Panc1 (cell line): Measurements from ENCODE around the gene FARS2. TPM values are rescaled to one million over a fixed set of nuclear protein-coding genes. Genes with fewer than 3 reads are reported as not detected.

ENCODE experiments used
- ATAC-seq: fragments of 200-7000 bp; cut with Tn5 transposase; 2 replicates; pipeline ENCODE4 v1.9.1; 2020; ENCODE audit warnings: mild to moderate bottlenecking, moderate library complexity
- BruUV-seq: library from RNA; stranded (reverse); fragments of 400-500 nt; replicated peaks from 2 replicates; lab custom pipeline; 2021; lab: Mats Ljungman, UMichigan
- CTCF ChIA-PET: fragments of 300-600 bp; sonication (Branson Sonifier 250); formaldehyde crosslinking; loops from one replicate; lab custom pipeline; 2022; ENCODE audit warnings: antibody characterized with exemption; lab: Charles Lee
- POLR2A ChIA-PET: fragments of 300-600 bp; sonication (Branson Sonifier 250); formaldehyde crosslinking; loops from one replicate; lab custom pipeline; 2022; ENCODE audit warnings: antibody characterized with exemption; lab: Charles Lee
- DNase-seq: peaks from one replicate; pipeline ENCODE4 v3.0.0-alpha.2; 2010; ENCODE audit warnings: low read depth, low spot score
- H3K27ac ChIP-seq: 2 replicates; pipeline ENCODE4 v1.5.1; 2011; ENCODE audit warnings: mild to moderate bottlenecking, low read length, inconsistent platforms
- H3K27me3 ChIP-seq: fragments of 200-500 bp; sonication (Bioruptor generic); 2 replicates; pipeline ENCODE4 v1.6.0; 2014; ENCODE audit warnings: low read length, inconsistent platforms; ENCODE audit not compliant: control insufficient read depth, insufficient read depth
- H3K36me3 ChIP-seq: fragments of 200-500 bp; sonication (Bioruptor generic); 2 replicates; pipeline ENCODE4 v1.5.1; 2014; ENCODE audit warnings: inconsistent platforms, mild to moderate bottlenecking, low read length, moderate library complexity; ENCODE audit not compliant: control insufficient read depth, insufficient read depth
- H3K4me1 ChIP-seq: 2 replicates; pipeline ENCODE4 v1.5.1; 2011; ENCODE audit warnings: inconsistent platforms, mild to moderate bottlenecking, low read length, moderate library complexity; ENCODE audit not compliant: control insufficient read depth, insufficient read depth
- H3K4me3 ChIP-seq, 2 experiments: 2 replicates each; pipeline ENCODE4 v1.5.1; 2011 to 2012; ENCODE audit warnings: low read depth in 2 of 2, low read length in 2 of 2, mild to moderate bottlenecking in 2 of 2, inconsistent platforms in 1 of 2, moderate library complexity in 1 of 2
- H3K9me3 ChIP-seq: fragments of 200-500 bp; sonication (Bioruptor generic); 2 replicates; pipeline ENCODE4 v1.5.1; 2014; ENCODE audit warnings: low read depth, mild to moderate bottlenecking, inconsistent platforms, low read length, moderate library complexity; ENCODE audit not compliant: control insufficient read depth, insufficient read depth
- CTCF ChIP-seq: fragments of 450-650 bp; IDR thresholded peaks from 2 replicates; pipeline ENCODE4 v1.5.1; 2017; ENCODE audit warnings: mild to moderate bottlenecking
- POLR2AphosphoS5 ChIP-seq: IDR thresholded peaks from 2 replicates; pipeline ENCODE4 v1.6.1; 2012; ENCODE audit warnings: mild to moderate bottlenecking, low read depth, low read length, moderate library complexity
- SIN3A ChIP-seq: IDR thresholded peaks from 2 replicates; pipeline ENCODE4 v1.6.1; 2012; ENCODE audit warnings: low read depth, mild to moderate bottlenecking, low read length, moderate library complexity, borderline replicate concordance; ENCODE audit not compliant: insufficient read depth
- TCF7L2 ChIP-seq: IDR thresholded peaks from 2 replicates; pipeline ENCODE4 v1.6.1; 2011; ENCODE audit warnings: mild to moderate bottlenecking, low read depth, low read length, inconsistent platforms
- in situ Hi-C: cut with HindIII; loops from 2 replicates; pipeline ENCODE4 v1.10.0; 2016; ENCODE audit warnings: low sequenced_read_pairs, low pct_unique_long_range_greater_than_20kb
- intact Hi-C: fragments of 100-400 bp; cut with micrococcal nuclease; formaldehyde crosslinking; loops from one replicate; pipeline ENCODE4 v1.10.0; 2022; ENCODE audit not compliant: unreplicated experiment
- total RNA-seq: library from RNA; stranded (reverse); gene quantifications from one replicate; pipeline ENCODE4 v1.2.1, GENCODE V29; 2021; ENCODE audit not compliant: unreplicated experiment
- TF ChIP-seq, protein P1 (sequence below), 2 experiments: IDR thresholded peaks; 2 replicates each; pipeline ENCODE4 v1.6.1; 2011 to 2012; ENCODE audit warnings: low read depth in 2 of 2, control low read depth in 1 of 2, low read length in 1 of 2, mild to moderate bottlenecking in 1 of 2, moderate library complexity in 1 of 2; ENCODE audit not compliant: insufficient read depth in 1 of 2

FARS2 gene
- total RNA-seq, 1 experiment from 2014 or later, result 12.8 TPM

- intact Hi-C loops, result no loop called here
- no TSS peak for BruUV-seq
- ChIA-PET CTCF (no interaction called here), POLR2A (no interaction called here)
- no peaks in the 10 kb centered on the region for H3K4me1 ChIP-seq
- DNase-seq, result no peak
- TF ChIP-seq POLR2AphosphoS5, result no peak
- H3K4me3 ChIP-seq, result no peak overlapping the region
- in situ Hi-C loops, result no loop called here
- H3K27me3 ChIP-seq, result no peaks in the 10 kb centered on the region
- no peaks in the 10 kb centered on the region for H3K9me3 ChIP-seq
- no peak for ATAC-seq
- no peak overlapping the region for H3K27ac ChIP-seq
- H3K36me3 ChIP-seq, result no peaks in the 10 kb centered on the region
These were observed 379.3 kb downstream of the FARS2 start for GRCh38 chr6:5640614-5641013.

GRCh38 chr6:5644523-5645185 lies 383.3 kb downstream of the FARS2 start:
- DNase-seq (no peak), ATAC-seq (no peak)
- Histone ChIP-seq H3K4me3 (no peak overlapping the region), H3K4me1 (no peaks in the 10 kb centered on the region), H3K27ac (no peak overlapping the region), H3K9me3 (no peaks in the 10 kb centered on the region), H3K27me3 (no peaks in the 10 kb centered on the region), H3K36me3 (no peaks in the 10 kb centered on the region)
- intact Hi-C loops (no loop called here), in situ Hi-C loops (no loop called here)
- CTCF ChIA-PET, result no interaction called here
- POLR2A ChIA-PET, result no interaction called here
- no peak for TF ChIP-seq POLR2AphosphoS5
- TF ChIP-seq, protein P1, sequence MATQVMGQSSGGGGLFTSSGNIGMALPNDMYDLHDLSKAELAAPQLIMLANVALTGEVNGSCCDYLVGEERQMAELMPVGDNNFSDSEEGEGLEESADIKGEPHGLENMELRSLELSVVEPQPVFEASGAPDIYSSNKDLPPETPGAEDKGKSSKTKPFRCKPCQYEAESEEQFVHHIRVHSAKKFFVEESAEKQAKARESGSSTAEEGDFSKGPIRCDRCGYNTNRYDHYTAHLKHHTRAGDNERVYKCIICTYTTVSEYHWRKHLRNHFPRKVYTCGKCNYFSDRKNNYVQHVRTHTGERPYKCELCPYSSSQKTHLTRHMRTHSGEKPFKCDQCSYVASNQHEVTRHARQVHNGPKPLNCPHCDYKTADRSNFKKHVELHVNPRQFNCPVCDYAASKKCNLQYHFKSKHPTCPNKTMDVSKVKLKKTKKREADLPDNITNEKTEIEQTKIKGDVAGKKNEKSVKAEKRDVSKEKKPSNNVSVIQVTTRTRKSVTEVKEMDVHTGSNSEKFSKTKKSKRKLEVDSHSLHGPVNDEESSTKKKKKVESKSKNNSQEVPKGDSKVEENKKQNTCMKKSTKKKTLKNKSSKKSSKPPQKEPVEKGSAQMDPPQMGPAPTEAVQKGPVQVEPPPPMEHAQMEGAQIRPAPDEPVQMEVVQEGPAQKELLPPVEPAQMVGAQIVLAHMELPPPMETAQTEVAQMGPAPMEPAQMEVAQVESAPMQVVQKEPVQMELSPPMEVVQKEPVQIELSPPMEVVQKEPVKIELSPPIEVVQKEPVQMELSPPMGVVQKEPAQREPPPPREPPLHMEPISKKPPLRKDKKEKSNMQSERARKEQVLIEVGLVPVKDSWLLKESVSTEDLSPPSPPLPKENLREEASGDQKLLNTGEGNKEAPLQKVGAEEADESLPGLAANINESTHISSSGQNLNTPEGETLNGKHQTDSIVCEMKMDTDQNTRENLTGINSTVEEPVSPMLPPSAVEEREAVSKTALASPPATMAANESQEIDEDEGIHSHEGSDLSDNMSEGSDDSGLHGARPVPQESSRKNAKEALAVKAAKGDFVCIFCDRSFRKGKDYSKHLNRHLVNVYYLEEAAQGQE (IDR thresholded peaks at IDR 0.05; ENCODE audit: insufficient read depth in 1 of 2, low read depth in 2 of 2, low read length in 1 of 2), result no peak
- TF ChIP-seq CTCF, result no peak
- TF ChIP-seq TCF7L2, result no peak
- BruUV-seq, result no TSS peak

GRCh38 chr6:5645328-5646290 lies 384.3 kb downstream of the FARS2 start:
- ATAC-seq, result no peak
- no peaks in the 10 kb centered on the region for H3K27me3 ChIP-seq
- no peaks in the 10 kb centered on the region for H3K36me3 ChIP-seq
- intact Hi-C loops, result no loop called here
- CTCF ChIA-PET, result no interaction called here
- TF ChIP-seq SIN3A, result no peak
- TF ChIP-seq POLR2AphosphoS5, result no peak
- TF ChIP-seq, protein P1 (IDR thresholded peaks at IDR 0.05; ENCODE audit: insufficient read depth in 1 of 2, low read depth in 2 of 2, low read length in 1 of 2), result no peak
- TF ChIP-seq TCF7L2, result no peak
- no peak for TF ChIP-seq CTCF
- BruUV-seq, result no TSS peak
- in situ Hi-C loops, result no loop called here
- no peak overlapping the region for H3K27ac ChIP-seq
- H3K4me1 ChIP-seq, result no peaks in the 10 kb centered on the region
- no peaks in the 10 kb centered on the region for H3K9me3 ChIP-seq
- POLR2A ChIA-PET, result no interaction called here
- DNase-seq, result no peak
- no peak overlapping the region for H3K4me3 ChIP-seq
